ENCODE measurements around the gene SORCS1. TPM values are rescaled to one million over a fixed set of nuclear protein-coding genes. Genes with fewer than 3 reads are reported as not detected.

SORCS1 gene
- total and polyA plus RNA-seq, 4 donors, result 0.08 to 0.21 (median 0.09) TPM; not detected in 1

GRCh38 chr10:106960812-106961211 is 203.7 kb downstream of the SORCS1 start:
- DNase-seq (ENCODE audit: low spot score), result no peak
- Histone ChIP-seq H3K27ac (ENCODE audit: low read depth in 1 of 2, low read length in 2 of 2) (no peak overlapping the region), H3K4me3 (ENCODE audit: low read depth in 1 of 3, low read length in 3 of 3) (no peak overlapping the region), H3K9me3 (ENCODE audit: control insufficient read depth in 4 of 4, low read length in 3 of 4) (no peaks in the 10 kb centered on the region), H3K27me3 (ENCODE audit: control insufficient read depth in 4 of 4, insufficient read depth in 4 of 4, low read length in 3 of 4) (no peaks in the 10 kb centered on the region), H3K36me3 (ENCODE audit: control insufficient read depth in 4 of 4, insufficient read depth in 3 of 4, low read depth in 1 of 4, low read length in 3 of 4) (no peaks in the 10 kb centered on the region), H3K9ac (ENCODE audit: low read depth in 1 of 2, low read length in 2 of 2) (no peak overlapping the region), H3K4me1 (ENCODE audit: control insufficient read depth in 4 of 4, insufficient read depth in 4 of 4, low read length in 3 of 4) (peaks cover 0 to 2% (median 0%) of the 10 kb centered on the region in 4 donors)
- TF ChIP-seq JUND (IDR thresholded peaks at IDR 0.05) (no peak), MAX (IDR thresholded peaks at IDR 0.05) (no peak), RAD21 (IDR thresholded peaks at IDR 0.05) (no peak), HNF4G (IDR thresholded peaks at IDR 0.05) (no peak), RXRA (IDR thresholded peaks at IDR 0.05) (no peak), EGR1 (IDR thresholded peaks at IDR 0.05; ENCODE audit: low read depth in 2 of 2) (no peak), ATF3 (IDR thresholded peaks at IDR 0.05) (no peak), REST (IDR thresholded peaks at IDR 0.05) (no peak), HNF4A (conservative IDR thresholded peaks at IDR 0.05) (no peak), CTCF (IDR thresholded peaks at IDR 0.05; ENCODE audit: low read depth, low read length, missing input control) (no peak), FOXA2 (IDR thresholded peaks at IDR 0.05) (no peak)
- 97% methylated on average over 1 of the region's 1 CpG for WGBS

- TF ChIP-seq JUND (IDR thresholded peaks at IDR 0.05), result no peak
- TF ChIP-seq EGR1 (IDR thresholded peaks at IDR 0.05; ENCODE audit: low read depth in 2 of 2), result no peak
- TF ChIP-seq TAF1 (conservative IDR thresholded peaks at IDR 0.05), result no peak
- TF ChIP-seq ATF3 (IDR thresholded peaks at IDR 0.05), result no peak
- TF ChIP-seq GABPA (IDR thresholded peaks at IDR 0.05 in 1 of 2, conservative IDR thresholded peaks at IDR 0.05 in 1 of 2), result no peak
- no peak for TF ChIP-seq NR2F2 (IDR thresholded peaks at IDR 0.05)
- TF ChIP-seq REST (IDR thresholded peaks at IDR 0.05), result no peak
- TF ChIP-seq SP1 (IDR thresholded peaks at IDR 0.05), result no peak
- TF ChIP-seq FOXA2 (IDR thresholded peaks at IDR 0.05), result no peak
- no peak for TF ChIP-seq YY1 (IDR thresholded peaks at IDR 0.05)
- TF ChIP-seq FOXA1 (IDR thresholded peaks at IDR 0.05), result no peak
- 80% methylated on average over 3 of the region's 3 CpGs for WGBS
- Histone ChIP-seq H3K9ac (ENCODE audit: low read depth in 1 of 2, low read length in 2 of 2) (no peak overlapping the region), H3K4me3 (ENCODE audit: low read depth in 1 of 3, low read length in 3 of 3) (no peak overlapping the region), H3K4me1 (ENCODE audit: control insufficient read depth in 4 of 4, insufficient read depth in 4 of 4, low read length in 3 of 4) (peaks cover 0 to 2% (median 0%) of the 10 kb centered on the region in 4 donors), H3K27ac (ENCODE audit: low read depth in 1 of 2, low read length in 2 of 2) (no peak overlapping the region), H3K9me3 (ENCODE audit: control insufficient read depth in 4 of 4, low read length in 3 of 4) (no peaks in the 10 kb centered on the region), H3K36me3 (ENCODE audit: control insufficient read depth in 4 of 4, insufficient read depth in 3 of 4, low read depth in 1 of 4, low read length in 3 of 4) (no peaks in the 10 kb centered on the region), H3K27me3 (ENCODE audit: control insufficient read depth in 4 of 4, insufficient read depth in 4 of 4, low read length in 3 of 4) (no peaks in the 10 kb centered on the region)
- no peak for DNase-seq (ENCODE audit: low spot score)
Measured at GRCh38 chr10:106959521-106959920, 205.0 kb downstream of the SORCS1 start.
